ENCODE results near the gene PFN1.

DNA sequence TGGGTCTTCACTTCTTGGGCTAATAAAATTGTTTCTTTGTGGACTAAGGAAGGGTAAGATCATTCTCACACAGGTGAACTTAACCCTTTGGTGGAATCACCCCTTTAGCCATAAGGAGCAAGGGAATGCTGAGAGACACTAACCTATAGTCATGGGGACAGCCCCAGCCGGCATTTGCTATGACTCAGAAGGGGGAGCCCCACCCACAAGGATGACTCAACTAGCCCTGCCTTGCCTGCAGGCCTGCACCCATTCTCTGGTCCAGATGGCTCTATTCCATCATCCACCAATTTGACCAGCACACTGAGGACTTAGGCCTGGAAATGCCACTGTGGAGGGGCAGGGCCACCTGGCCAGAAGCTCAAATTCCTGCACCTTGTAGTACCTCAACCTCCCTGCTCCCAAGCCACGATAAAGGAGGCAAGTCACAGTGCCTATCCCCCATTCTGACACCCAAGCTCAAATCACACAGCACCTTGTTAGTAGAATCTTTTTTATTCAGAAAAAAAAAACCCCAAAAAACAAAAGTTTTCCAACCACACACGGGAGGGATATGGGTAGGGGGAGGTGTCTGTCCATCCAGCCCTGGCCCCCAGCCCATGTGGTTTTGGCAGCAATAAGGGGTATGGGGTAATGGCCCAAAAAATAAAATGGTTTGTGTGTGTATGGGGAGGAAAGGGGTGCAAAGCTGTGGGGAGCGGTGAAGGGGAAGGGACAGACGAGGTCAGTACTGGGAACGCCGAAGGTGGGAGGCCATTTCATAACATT lies 3.0 kb downstream of the PFN1 start:
- TF ChIP-seq, protein P1, sequence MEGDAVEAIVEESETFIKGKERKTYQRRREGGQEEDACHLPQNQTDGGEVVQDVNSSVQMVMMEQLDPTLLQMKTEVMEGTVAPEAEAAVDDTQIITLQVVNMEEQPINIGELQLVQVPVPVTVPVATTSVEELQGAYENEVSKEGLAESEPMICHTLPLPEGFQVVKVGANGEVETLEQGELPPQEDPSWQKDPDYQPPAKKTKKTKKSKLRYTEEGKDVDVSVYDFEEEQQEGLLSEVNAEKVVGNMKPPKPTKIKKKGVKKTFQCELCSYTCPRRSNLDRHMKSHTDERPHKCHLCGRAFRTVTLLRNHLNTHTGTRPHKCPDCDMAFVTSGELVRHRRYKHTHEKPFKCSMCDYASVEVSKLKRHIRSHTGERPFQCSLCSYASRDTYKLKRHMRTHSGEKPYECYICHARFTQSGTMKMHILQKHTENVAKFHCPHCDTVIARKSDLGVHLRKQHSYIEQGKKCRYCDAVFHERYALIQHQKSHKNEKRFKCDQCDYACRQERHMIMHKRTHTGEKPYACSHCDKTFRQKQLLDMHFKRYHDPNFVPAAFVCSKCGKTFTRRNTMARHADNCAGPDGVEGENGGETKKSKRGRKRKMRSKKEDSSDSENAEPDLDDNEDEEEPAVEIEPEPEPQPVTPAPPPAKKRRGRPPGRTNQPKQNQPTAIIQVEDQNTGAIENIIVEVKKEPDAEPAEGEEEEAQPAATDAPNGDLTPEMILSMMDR (IDR thresholded peaks at IDR 0.05) = no peak
- TF ChIP-seq POLR2A (IDR thresholded peaks at IDR 0.05) = no peak
- TF ChIP-seq EP300 (IDR thresholded peaks at IDR 0.05) = no peak
- peak; percentile 80 for TF ChIP-seq POLR2AphosphoS5 (IDR thresholded peaks at IDR 0.05)
